GM18498 (cell line): ENCODE results near the gene LMX1B.

Experiments used
- ATAC-seq: cut with Tn5 transposase; IDR thresholded peaks from one replicate; pipeline ENCODE4 v1.9.1; 2021; ENCODE audit warnings: mild to moderate bottlenecking, moderate library complexity; ENCODE audit not compliant: unreplicated experiment

LMX1B gene

GRCh38 chr9:126617003-126617822 is 3.5 kb downstream of the LMX1B start:
- ATAC-seq, result no peak

GRCh38 chr9:126617823-126618165 is 4.1 kb downstream of the LMX1B start:
- no peak for ATAC-seq

DNA sequence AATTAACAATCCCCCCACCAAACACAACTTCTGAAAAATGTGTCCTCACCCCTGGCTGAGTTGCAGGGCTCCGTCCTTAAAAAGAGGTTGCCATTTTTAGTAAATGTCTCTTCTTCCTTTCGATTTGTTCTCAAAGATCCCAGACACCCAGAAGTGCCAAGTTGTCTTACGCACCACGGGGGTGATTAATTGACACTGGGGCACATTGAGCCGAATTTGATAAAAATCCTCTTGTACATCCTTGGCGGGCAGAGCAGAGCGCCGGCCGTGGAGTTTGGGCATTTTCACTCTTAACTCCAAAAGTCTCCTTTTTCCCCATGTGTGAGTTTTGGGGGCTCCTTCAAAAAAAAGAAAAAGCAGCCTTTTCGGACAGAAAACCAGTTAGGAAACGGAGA is 4.5 kb downstream of the LMX1B start:
- no peak for ATAC-seq

- no peak for ATAC-seq
These were observed 5.0 kb downstream of the LMX1B start for GRCh38 chr9:126618585-126619360.

DNA sequence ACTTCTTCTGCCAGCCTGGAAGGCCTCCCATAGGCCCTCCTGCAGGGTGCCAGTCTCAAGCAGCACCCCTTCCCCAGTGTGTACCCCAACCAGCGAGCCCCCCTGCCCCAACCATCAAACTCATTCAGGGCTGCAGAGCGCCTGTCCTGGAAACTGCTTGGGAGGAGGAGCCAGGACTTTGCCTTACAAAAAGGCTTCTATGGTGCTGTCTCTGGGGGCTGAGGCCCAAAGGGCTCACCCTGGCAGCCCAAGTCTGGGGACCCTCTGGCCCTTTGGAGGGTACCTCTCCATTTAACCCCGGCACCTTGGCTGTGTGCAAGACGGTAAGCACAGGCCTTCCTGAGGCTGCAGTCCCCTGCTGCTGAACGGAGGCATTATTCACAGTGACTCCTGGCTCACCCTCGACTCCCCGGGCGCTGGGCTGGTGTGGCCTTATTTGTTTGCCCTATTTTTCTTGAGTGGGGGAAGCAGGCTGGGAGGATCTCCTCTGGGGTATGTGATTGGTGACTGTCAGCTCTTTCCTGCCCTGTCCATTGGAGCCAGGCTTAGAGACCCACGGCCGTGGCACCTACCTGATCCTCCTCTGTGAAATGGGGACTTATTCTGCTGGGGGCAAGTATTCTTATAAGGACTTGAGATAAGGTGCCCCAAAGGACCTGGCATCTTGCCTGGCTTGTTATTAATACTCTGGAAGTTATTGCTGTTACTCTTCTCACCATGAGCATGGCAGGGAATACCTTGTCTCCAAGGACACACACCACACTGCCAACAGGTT is 5.8 kb downstream of the LMX1B start:
- no peak for ATAC-seq

DNA sequence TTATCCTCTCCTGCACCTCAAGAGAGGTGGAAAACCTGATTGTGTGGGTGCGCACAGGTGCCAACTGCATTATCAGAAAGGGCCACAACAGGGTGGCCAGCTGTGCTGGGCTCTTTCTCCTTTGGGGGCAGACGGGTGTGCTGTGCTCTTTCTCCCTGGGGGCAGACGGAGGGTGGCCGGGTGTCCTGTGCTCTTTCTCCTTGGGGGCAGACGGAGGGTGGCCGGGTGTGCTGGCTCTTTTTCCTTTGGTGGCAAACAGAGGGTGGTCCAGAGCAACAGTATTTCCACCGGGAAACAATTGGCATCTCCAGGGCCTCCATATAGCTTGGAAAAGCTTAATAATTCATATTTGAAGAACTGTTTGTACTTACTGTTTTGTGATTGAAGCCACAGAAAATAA is 6.8 kb downstream of the LMX1B start:
- no peak for ATAC-seq

GRCh38 chr9:126621061-126621918 is 7.6 kb downstream of the LMX1B start:
- no peak for ATAC-seq

- no peak for ATAC-seq
These were observed 8.4 kb downstream of the LMX1B start for GRCh38 chr9:126621919-126622735.

GRCh38 chr9:126623314-126623666 is 9.6 kb downstream of the LMX1B start:
- ATAC-seq, result no peak

- no peak for ATAC-seq
These were observed 10.1 kb downstream of the LMX1B start for GRCh38 chr9:126623667-126624478.

- ATAC-seq, result no peak
These were observed 10.7 kb downstream of the LMX1B start for GRCh38 chr9:126624479-126624826.

GRCh38 chr9:126624912-126625311 is 11.2 kb downstream of the LMX1B start:
- ATAC-seq, result no peak

- no peak for ATAC-seq
These were observed 11.8 kb downstream of the LMX1B start for GRCh38 chr9:126625329-126626126.

DNA sequence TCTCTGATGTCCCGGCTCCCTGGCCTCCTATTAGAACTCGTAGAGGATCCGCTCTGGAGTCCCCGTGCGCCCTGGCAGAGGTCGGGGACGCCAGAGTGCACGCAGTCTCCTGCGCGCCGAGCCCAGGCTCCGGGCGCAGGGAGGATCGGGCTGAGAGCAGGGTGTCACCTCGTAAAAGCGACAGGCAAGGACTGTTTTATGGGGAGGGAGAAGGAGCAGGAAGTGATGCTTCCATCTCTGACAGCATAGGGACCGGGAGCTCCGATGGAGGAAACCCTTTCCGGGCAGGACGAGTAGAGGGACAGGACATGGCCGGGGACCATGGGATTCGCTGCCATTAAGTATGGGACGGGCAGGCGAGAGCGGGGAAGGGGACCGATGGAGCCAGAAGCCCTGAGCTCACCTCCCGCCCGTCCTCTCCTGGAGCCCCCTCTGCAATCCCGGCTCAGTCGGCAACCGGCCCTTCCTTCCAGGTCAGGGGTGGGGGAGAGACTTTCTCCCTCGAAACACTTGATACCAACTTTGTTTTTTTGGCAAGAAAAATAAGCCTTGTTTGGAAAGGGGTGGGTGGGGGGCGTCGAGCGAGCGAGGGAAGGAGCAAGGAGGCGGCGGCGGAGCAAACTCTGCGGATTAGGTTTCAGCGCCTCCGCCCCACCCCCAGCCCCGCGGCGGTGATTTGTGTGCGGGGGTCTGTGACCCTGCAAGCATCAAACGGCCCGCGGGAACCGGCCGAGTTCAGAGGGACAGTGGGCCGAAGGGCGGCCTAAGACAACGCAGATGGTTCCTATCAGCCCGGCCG is 12.6 kb downstream of the LMX1B start:
- ATAC-seq, result no peak

GRCh38 chr9:126626926-126627233 is 13.2 kb downstream of the LMX1B start:
- no peak for ATAC-seq

DNA sequence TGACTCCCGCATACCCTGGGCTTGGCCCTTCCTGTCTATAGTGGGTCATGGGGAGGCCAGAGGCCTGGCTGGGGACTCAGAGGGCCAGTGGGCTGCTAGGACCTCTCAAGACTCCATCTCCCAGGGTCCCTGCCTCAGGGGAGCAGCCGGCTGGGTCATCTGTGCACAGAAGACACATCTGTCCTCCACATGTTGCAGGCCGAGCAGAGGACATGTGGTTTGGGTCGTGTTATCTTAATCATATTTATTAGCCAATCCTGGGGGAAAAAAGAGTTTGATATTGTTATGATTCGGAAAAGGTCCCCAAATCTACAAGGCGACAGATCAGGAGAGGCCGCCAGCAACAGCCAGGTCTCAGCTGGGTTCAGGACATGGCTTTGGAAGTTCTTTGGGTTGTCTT is 14.4 kb downstream of the LMX1B start:
- no peak for ATAC-seq

DNA sequence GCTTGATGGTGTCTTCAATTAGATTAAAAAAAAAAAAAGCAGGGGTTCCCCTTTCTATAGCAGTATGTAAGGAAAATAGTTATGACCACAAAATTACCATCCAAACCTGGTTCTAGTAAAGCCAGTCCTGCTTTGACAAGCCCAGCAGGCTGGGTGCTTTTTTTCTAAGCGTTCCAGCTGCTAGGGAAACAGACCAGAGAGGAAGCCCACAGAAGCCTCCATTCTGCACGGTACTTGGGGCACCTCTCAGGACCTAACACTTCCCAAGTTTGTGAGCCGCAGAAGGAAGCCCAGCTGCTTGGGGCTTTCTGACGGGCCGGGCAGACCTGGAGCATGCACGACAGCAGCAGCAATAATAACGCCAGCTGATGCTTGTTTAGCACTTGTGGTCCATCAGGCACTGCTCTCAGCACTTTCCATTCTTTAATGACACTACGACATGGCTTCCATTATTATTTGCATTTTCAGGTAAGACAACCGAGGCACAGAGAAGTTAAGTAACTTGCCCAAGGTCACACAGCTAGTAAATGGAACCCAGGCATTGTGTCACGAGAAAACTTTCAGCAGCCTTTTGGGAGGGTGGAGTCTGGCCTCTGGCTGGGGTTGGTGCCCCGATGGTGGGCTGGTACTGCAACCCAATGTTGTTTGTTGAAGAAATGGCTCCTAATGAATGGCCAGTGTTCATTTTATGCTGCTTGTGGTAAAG is 15.4 kb downstream of the LMX1B start:
- ATAC-seq, result no peak
